H1 (cell line): ENCODE measurements around the gene NOX5. TPM values are rescaled to one million over a fixed set of nuclear protein-coding genes. Genes with fewer than 3 reads are reported as not detected.

Source experiments
- CTCF ChIA-PET: fragments of 300-600 bp; sonication (Branson Sonifier 250); formaldehyde crosslinking; loops from one replicate; lab custom pipeline; 2021; ENCODE audit not compliant: partially characterized antibody; lab: Charles Lee
- POLR2A ChIA-PET: fragments of 300-600 bp; sonication (Branson Sonifier 250); formaldehyde crosslinking; loops from one replicate; lab custom pipeline; 2021; ENCODE audit warnings: inconsistent platforms; ENCODE audit not compliant: partially characterized antibody; lab: Charles Lee
- DNase-seq, 2 experiments: peaks; one replicate each; pipeline versions ENCODE4 v3.0.0 to v3.0.0-alpha.2; 2010 to 2022; ENCODE audit warnings: low spot score in 2 of 2, low read depth in 1 of 2, mixed read lengths in 1 of 2
- FAIRE-seq: peaks from 2 replicates; lab custom pipeline; 2011; peaks lifted over from hg19 to GRCh38; lab: Jason Lieb, UNC
- H2AFZ ChIP-seq: 2 replicates; pipeline ENCODE4 v1.8.1; 2012; ENCODE audit warnings: low read length, inconsistent platforms
- H2AK5ac ChIP-seq: 2 replicates; pipeline ENCODE4 v1.6.1; 2013; ENCODE audit warnings: low read depth, low read length
- H2BK120ac ChIP-seq: replicated peaks from 2 replicates; pipeline ENCODE3; 2013; ENCODE audit warnings: low read depth, low read length, inconsistent platforms
- H2BK12ac ChIP-seq: 2 replicates; pipeline ENCODE4 v1.6.1; 2013; ENCODE audit warnings: low read depth, low read length
- H2BK15ac ChIP-seq: 2 replicates; pipeline ENCODE4 v1.6.1; 2013; ENCODE audit warnings: low read length
- H2BK20ac ChIP-seq: 2 replicates; pipeline ENCODE4 v1.6.1; 2013; ENCODE audit warnings: low read length
- H2BK5ac ChIP-seq: 2 replicates; pipeline ENCODE4 v1.6.1; 2013; ENCODE audit warnings: low read depth, low read length
- H3K14ac ChIP-seq: 2 replicates; pipeline ENCODE4 v1.6.1; 2013; ENCODE audit warnings: inconsistent platforms; ENCODE audit not compliant: insufficient read length
- H3K18ac ChIP-seq: 2 replicates; pipeline ENCODE4 v1.6.1; 2013; ENCODE audit warnings: low read length; ENCODE audit errors: extremely low read depth
- H3K23ac ChIP-seq: 2 replicates; pipeline ENCODE4 v1.6.1; 2013; ENCODE audit warnings: inconsistent platforms; ENCODE audit not compliant: insufficient read length
- H3K23me2 ChIP-seq: 2 replicates; pipeline ENCODE4 v1.6.1; 2013; ENCODE audit warnings: low read depth, low read length
- H3K27ac ChIP-seq: 2 replicates; pipeline ENCODE4 v1.6.1; 2011; ENCODE audit warnings: low read depth, low read length, inconsistent platforms
- H3K27me3 ChIP-seq, 4 experiments: replicated peaks in 1 of 4; 1 replicate in 1 of 4; 2 replicates in 3 of 4; pipeline versions ENCODE4 v1.6.1 to v1.8.1; 2011 to 2013; ENCODE audit warnings: low read length in 3 of 4, mild to moderate bottlenecking in 3 of 4, inconsistent platforms in 2 of 4, mixed read lengths in 2 of 4, moderate library complexity in 1 of 4; ENCODE audit not compliant: control insufficient read depth in 3 of 4, insufficient read depth in 3 of 4; ENCODE audit errors: extremely low read depth in 1 of 4
- H3K36me3 ChIP-seq, 4 experiments: 2 replicates each; pipeline versions ENCODE4 v1.6.1 to v1.8.1; 2011 to 2013; ENCODE audit warnings: mild to moderate bottlenecking in 4 of 4, low read length in 3 of 4, moderate library complexity in 2 of 4, control low read depth in 1 of 4, inconsistent platforms in 1 of 4; ENCODE audit not compliant: insufficient read depth in 4 of 4, control insufficient read depth in 2 of 4
- H3K4ac ChIP-seq: replicated peaks from 2 replicates; pipeline ENCODE3; 2013; ENCODE audit warnings: low read length, low read depth, mixed read lengths, inconsistent platforms; ENCODE audit not compliant: insufficient read length
- H3K4me1 ChIP-seq, 4 experiments: replicated peaks in 1 of 4; 1 replicate in 1 of 4; 2 replicates in 3 of 4; pipeline versions ENCODE4 v1.6.1 to v1.8.1; 2011 to 2013; ENCODE audit warnings: low read length in 3 of 4, inconsistent platforms in 2 of 4, mixed read lengths in 1 of 4; ENCODE audit not compliant: insufficient read depth in 4 of 4, control insufficient read depth in 3 of 4
- H3K4me2 ChIP-seq, 2 experiments: 2 replicates each; pipeline versions ENCODE4 v1.6.1 to v1.8.1; 2011 to 2013; ENCODE audit warnings: low read depth in 2 of 2, low read length in 2 of 2, control low read depth in 1 of 2, inconsistent platforms in 1 of 2, mild to moderate bottlenecking in 1 of 2; ENCODE audit not compliant: insufficient read depth in 1 of 2
- H3K4me3 ChIP-seq, 4 experiments: fragments of 200-600, 300-600 bp in 1 of 4; sonication (generic), shearing (Covaris generic), sonication (Bioruptor Twin) in 1 of 4; 2 replicates each; pipeline versions ENCODE4 v1.5.1 to v1.8.1; 2011 to 2016; ENCODE audit warnings: low read length in 4 of 4, low read depth in 3 of 4, control low read depth in 2 of 4, inconsistent platforms in 2 of 4, mild to moderate bottlenecking in 2 of 4, mixed read lengths in 1 of 4, moderate library complexity in 1 of 4; ENCODE audit not compliant: insufficient read depth in 2 of 4; ENCODE audit errors: extremely low read depth in 1 of 4
- H3K56ac ChIP-seq: replicated peaks from 2 replicates; pipeline ENCODE3; 2013; ENCODE audit warnings: low read depth, mild to moderate bottlenecking, mixed read lengths, low read length, inconsistent platforms; ENCODE audit not compliant: insufficient read length
- H3K79me1 ChIP-seq: 2 replicates; pipeline ENCODE4 v1.6.1; 2013; ENCODE audit warnings: low read depth, low read length, control low read depth
- H3K79me2 ChIP-seq, 2 experiments: 2 replicates each; pipeline versions ENCODE4 v1.6.1 to v1.8.1; 2012 to 2013; ENCODE audit warnings: low read length in 2 of 2, mild to moderate bottlenecking in 2 of 2, inconsistent platforms in 1 of 2; ENCODE audit not compliant: insufficient read depth in 2 of 2, control insufficient read depth in 1 of 2
- H3K9ac ChIP-seq, 4 experiments: replicated peaks in 1 of 4; 1 replicate in 1 of 4; 2 replicates in 3 of 4; pipeline versions ENCODE4 v1.6.1 to v1.8.1; 2011 to 2013; ENCODE audit warnings: low read depth in 3 of 4, low read length in 3 of 4, control low read depth in 2 of 4, mild to moderate bottlenecking in 2 of 4, moderate library complexity in 2 of 4, inconsistent platforms in 1 of 4; ENCODE audit errors: extremely low read depth in 1 of 4
- H3K9me3 ChIP-seq, 2 experiments: 2 replicates each; pipeline versions ENCODE4 v1.6.1 to v1.8.1; 2012 to 2013; ENCODE audit warnings: mild to moderate bottlenecking in 2 of 2, moderate library complexity in 2 of 2, control low read depth in 1 of 2, inconsistent platforms in 1 of 2, low read depth in 1 of 2, low read length in 1 of 2, mixed read lengths in 1 of 2; ENCODE audit not compliant: insufficient read depth in 2 of 2
- H4K20me1 ChIP-seq, 2 experiments: replicated peaks in 1 of 2; 2 replicates each; pipeline versions ENCODE3 to v1.8.1; 2011 to 2013; ENCODE audit warnings: inconsistent platforms in 2 of 2, low read length in 2 of 2, mild to moderate bottlenecking in 1 of 2; ENCODE audit not compliant: insufficient read depth in 2 of 2, control insufficient read depth in 1 of 2
- H4K5ac ChIP-seq: 2 replicates; pipeline ENCODE4 v1.6.1; 2013; ENCODE audit warnings: low read length, low read depth, mixed read lengths, inconsistent platforms; ENCODE audit not compliant: insufficient read length
- H4K8ac ChIP-seq: 2 replicates; pipeline ENCODE4 v1.8.0; 2013; ENCODE audit warnings: mild to moderate bottlenecking, moderate library complexity, low read length, inconsistent platforms; ENCODE audit not compliant: insufficient read depth; ENCODE audit errors: extremely low read depth
- H4K91ac ChIP-seq: replicated peaks from 2 replicates; pipeline ENCODE3; 2013; ENCODE audit warnings: low read length, mixed read lengths, inconsistent platforms; ENCODE audit not compliant: insufficient read length
- ASH2L ChIP-seq: fragments of 200-600, 300-600 bp; sonication (generic); IDR thresholded peaks from one replicate; pipeline ENCODE4 v1.7.1; 2017; ENCODE audit warnings: low read length
- CBX5 ChIP-seq: fragments of 300-800, 300-1000 bp; sonication (generic); IDR thresholded peaks from 2 replicates; pipeline ENCODE4 v1.7.1; 2016; ENCODE audit warnings: antibody characterized with exemption, low read length, low read depth
- CHD1 ChIP-seq: IDR thresholded peaks from 2 replicates; pipeline ENCODE4 v1.6.1; 2012; ENCODE audit warnings: low read depth, low read length, improper control_type of control experiment
- CREB1 ChIP-seq: IDR thresholded peaks from 2 replicates; pipeline ENCODE4 v1.6.1; 2012; ENCODE audit warnings: inconsistent platforms
- HDAC6 ChIP-seq: IDR thresholded peaks from one replicate; pipeline ENCODE4 v1.7.1; 2012; ENCODE audit warnings: low read depth, mild to moderate bottlenecking, inconsistent platforms, low read length, moderate library complexity
- MAX ChIP-seq: IDR thresholded peaks from 2 replicates; pipeline ENCODE4 v1.6.1; 2012; ENCODE audit warnings: inconsistent platforms
- NANOG ChIP-seq: IDR thresholded peaks from 2 replicates; pipeline ENCODE4 v1.6.1; 2011; ENCODE audit warnings: low read length, low read depth, mild to moderate bottlenecking, inconsistent platforms; ENCODE audit not compliant: insufficient read depth, poor library complexity, severe bottlenecking
- POLR2AphosphoS5 ChIP-seq: IDR thresholded peaks from 2 replicates; pipeline ENCODE4 v1.6.1; 2011; ENCODE audit warnings: low read depth, low read length
- POU5F1 ChIP-seq: IDR thresholded peaks from 2 replicates; pipeline ENCODE4 v1.6.1; 2011; ENCODE audit warnings: low read depth, mild to moderate bottlenecking, low read length, moderate library complexity
- SAP30 ChIP-seq: fragments of 300-600 bp; sonication (generic); IDR thresholded peaks from 2 replicates; pipeline ENCODE4 v1.7.1; 2012; ENCODE audit warnings: low read length, moderate library complexity, mild to moderate bottlenecking, inconsistent platforms; ENCODE audit not compliant: insufficient read depth, insufficient replicate concordance
- TAF1 ChIP-seq: IDR thresholded peaks from 2 replicates; pipeline ENCODE4 v1.6.1; 2011; ENCODE audit warnings: mild to moderate bottlenecking, low read depth, low read length
- TAF7 ChIP-seq: optimal IDR thresholded peaks from 2 replicates; pipeline ENCODE3; 2011; ENCODE audit warnings: low read depth, mild to moderate bottlenecking, inconsistent platforms, low read length, moderate library complexity, borderline replicate concordance
- WGBS, 2 experiments: shearing (Covaris generic) in 1 of 2; methylation state at CpG; one replicate each; pipeline versions ENCODE4 v1.1.6 to v1.1.7; 2013 to 2015; ENCODE audit warnings: low lambda C conversion rate in 2 of 2, mixed read lengths in 2 of 2, inconsistent platforms in 1 of 2, low coverage in 1 of 2, missing lambda C conversion rate in 1 of 2; ENCODE audit not compliant: insufficient replicate concordance in 2 of 2, insufficient coverage in 1 of 2, insufficient read length in 1 of 2; ENCODE audit errors: extremely low coverage in 1 of 2, missing lambda C conversion rate in 1 of 2; 5-methylcytosine and 5-hydroxymethylcytosine counted together
- polyA plus RNA-seq, 7 experiments: library from polyadenylated mRNA; depleted of rRNA in 3 of 7; stranded (reverse) in 5 of 7; unstranded in 2 of 7; fragments of >200 nt in 5 of 7; fragments of 200-250 nt in 2 of 7; gene quantifications; 1 replicate in 5 of 7; 2 replicates in 1 of 7; 4 replicates in 1 of 7; pipeline versions ENCODE4 v1.2.1 to v1.2.3, GENCODE V29; 2011 to 2013; ENCODE audit warnings: missing spikeins in 2 of 7, mixed read lengths in 2 of 7
- total RNA-seq: library from RNA; stranded (reverse); fragmentation: NEBNext Ultra II Directional; extraction: Animal tissue kit (Norgen Biotek cat#: 25700); gene quantifications from 2 replicates; pipeline ENCODE4 v1.2.1, GENCODE V29; 2021

NOX5 gene
- total and polyA plus RNA-seq, 2 of the 8 experiments (the other 6 are each of a cell fraction or from before 2014, with no cell fraction given) = under 0.01 TPM; not detected in 1

DNA sequence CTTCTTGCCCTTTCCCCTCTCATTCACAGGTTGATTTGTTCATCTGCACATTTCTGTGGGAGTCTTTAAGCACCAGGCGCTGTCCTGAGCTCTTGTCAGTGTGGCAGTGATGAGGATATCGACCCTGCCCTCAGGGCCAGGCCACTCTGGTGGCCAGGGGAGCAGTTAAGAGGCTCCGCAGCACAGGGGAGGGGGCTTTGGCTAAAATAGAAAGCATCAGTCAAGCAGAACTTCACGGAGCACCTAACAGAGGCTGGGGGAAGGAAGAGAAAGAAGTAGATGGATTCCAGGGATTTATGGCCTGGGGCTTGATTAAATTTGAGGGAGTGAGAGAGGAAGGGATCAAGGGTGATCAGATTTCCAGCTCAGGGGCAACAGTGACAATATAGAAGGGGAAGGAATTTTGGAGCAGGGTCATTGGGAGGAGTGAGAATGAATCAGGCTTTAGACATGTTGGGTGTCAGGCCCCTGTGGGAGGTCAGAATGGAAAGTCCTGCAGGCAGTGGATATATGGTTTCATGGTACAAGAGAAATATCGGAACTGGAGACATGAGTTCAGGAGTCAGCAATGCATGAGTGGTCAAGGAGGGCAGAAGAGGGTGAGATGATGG lies 73.0 kb downstream of the NOX5 start:
- H4K20me1 ChIP-seq = no peaks in the 10 kb centered on the region
- H3K9ac ChIP-seq = 0 out of 7 replicates have a peak overlapping the region, but pooled peaks of 1 of the 4 experiments have one; percentile 13
- H3K79me2 ChIP-seq = no peaks in the 10 kb centered on the region
- peak overlapping the region; percentile 100 for H2BK20ac ChIP-seq
- H2AK5ac ChIP-seq = peak overlapping the region; percentile 99; the same call in 1 of the 2 replicates
- H4K8ac ChIP-seq = 0 out of 2 replicates have a peak overlapping the region, but pooled peaks have one; percentile 7
- H3K27ac ChIP-seq = peak overlapping the region; percentile 76; the same call in 1 of the 2 replicates
- no peaks in the 10 kb centered on the region for H3K79me1 ChIP-seq
- ChIA-PET CTCF (interaction anchor here (0.8 to 3.2 kb wide), 5 partner anchors 12 to 222 kb away, joined by 3 to 9 read pairs (median 3); no protein-coding TSS in a partner anchor), POLR2A (interaction anchor here (0.9 to 4.9 kb wide), 6 partner anchors 9 to 73 kb away, joined by 3 to 39 read pairs (median 4); partner anchors contain the start of gene GLCE)
- peak overlapping the region; percentile 54 for H3K4ac ChIP-seq
- peak overlapping the region; percentile 35; the same call in 1 of the 2 replicates for H2BK15ac ChIP-seq
- no peak for FAIRE-seq
- peak overlapping the region; percentile 98 for H3K18ac ChIP-seq
- H3K4me3 ChIP-seq = peak overlapping the region in 2 of 4 experiments; percentile 16 to 42; a peak in 3 of 8 replicates
- H2AFZ ChIP-seq = no peak overlapping the region
- WGBS, 2 experiments = 64% methylated on average over 5 of the region's 5 CpGs; no CpG with 5 or more reads in 1 of the 2 experiments
- peak overlapping the region; percentile 27 for H3K56ac ChIP-seq
- H3K23me2 ChIP-seq = peaks cover 12% of the 10 kb centered on the region; the same call in 1 of the 2 replicates
- no peaks in the 10 kb centered on the region for H3K9me3 ChIP-seq
- peaks cover 31 to 69% (median 61%) of the 10 kb centered on the region in 4 experiments for H3K4me1 ChIP-seq
- H2BK5ac ChIP-seq = peak overlapping the region; percentile 90; the same call in 1 of the 2 replicates
- no peaks in the 10 kb centered on the region for H3K36me3 ChIP-seq
- peak overlapping the region; percentile 65 to 66 for H3K4me2 ChIP-seq
- H2BK12ac ChIP-seq = peak overlapping the region; percentile 93
- no peak for DNase-seq
- no peak overlapping the region for H3K23ac ChIP-seq
- H3K14ac ChIP-seq = peak overlapping the region; percentile 8
- H3K27me3 ChIP-seq = peaks cover 0 to 6% (median 2%) of the 10 kb centered on the region in 4 experiments; a peak in 2 of 7 replicates
- peak overlapping the region; percentile 97 for H2BK120ac ChIP-seq
- peak overlapping the region; percentile 86 for H4K91ac ChIP-seq
- peak overlapping the region; percentile 32 for H4K5ac ChIP-seq
- TF ChIP-seq CREB1 (no peak), TAF7 (no peak), CHD1 (no peak), POLR2AphosphoS5 (no peak), TAF1 (no peak), POU5F1 (no peak), ASH2L (no peak), SAP30 (no peak), HDAC6 (no peak), CBX5 (no peak), MAX (no peak), NANOG (no peak)
